ENCODE results near the gene ZCRB1.

Gene ZCRB1

GRCh38 chr12:42277396-42278127, 48.3 kb downstream of the ZCRB1 start:
- no peak for ATAC-seq
- TF ChIP-seq PATZ1 (CRISPR knock-in tag; IDR thresholded peaks at IDR 0.05; ENCODE audit: borderline replicate concordance) (no peak), ESRRG (CRISPR knock-in tag; IDR thresholded peaks at IDR 0.05) (no peak), CREB5 (CRISPR knock-in tag; IDR thresholded peaks at IDR 0.05; ENCODE audit: low read depth) (no peak), GLIS3 (CRISPR knock-in tag; IDR thresholded peaks at IDR 0.05) (no peak), TCF4 (CRISPR knock-in tag; IDR thresholded peaks at IDR 0.05; ENCODE audit: borderline replicate concordance) (no peak), ZC3H10 (CRISPR knock-in tag; IDR thresholded peaks at IDR 0.05) (no peak), TSHZ2 (CRISPR knock-in tag; IDR thresholded peaks at IDR 0.05) (no peak), PPARA (CRISPR knock-in tag; IDR thresholded peaks at IDR 0.05; ENCODE audit: borderline replicate concordance) (no peak), BACH2 (CRISPR knock-in tag; IDR thresholded peaks at IDR 0.05; ENCODE audit: borderline replicate concordance) (no peak), ISL1 (CRISPR knock-in tag; IDR thresholded peaks at IDR 0.05) (no peak), POU6F1 (CRISPR knock-in tag; IDR thresholded peaks at IDR 0.05; ENCODE audit: borderline replicate concordance, low read depth) (no peak), ARNTL (CRISPR knock-in tag; IDR thresholded peaks at IDR 0.05; ENCODE audit: borderline replicate concordance, low read depth) (no peak), OSR1 (CRISPR knock-in tag; IDR thresholded peaks at IDR 0.05) (no peak), ZFP3 (CRISPR knock-in tag; IDR thresholded peaks at IDR 0.05) (no peak)

- no peak for ATAC-seq
- TF ChIP-seq ZNF565 (CRISPR knock-in tag; conservative IDR thresholded peaks at IDR 0.05; ENCODE audit: low read depth) (no peak), BACH2 (CRISPR knock-in tag; IDR thresholded peaks at IDR 0.05; ENCODE audit: borderline replicate concordance) (no peak), ESRRG (CRISPR knock-in tag; IDR thresholded peaks at IDR 0.05) (no peak), PATZ1 (CRISPR knock-in tag; IDR thresholded peaks at IDR 0.05; ENCODE audit: borderline replicate concordance) (no peak)
These were observed 50.4 kb downstream of the ZCRB1 start for GRCh38 chr12:42275499-42275898.

- no peak for ATAC-seq
- TF ChIP-seq CSDC2 (CRISPR knock-in tag; IDR thresholded peaks at IDR 0.05): no peak
- no peak for TF ChIP-seq OSR1 (CRISPR knock-in tag; IDR thresholded peaks at IDR 0.05)
- TF ChIP-seq ZFP30 (CRISPR knock-in tag; IDR thresholded peaks at IDR 0.05): no peak
- no peak for TF ChIP-seq ZFP3 (CRISPR knock-in tag; IDR thresholded peaks at IDR 0.05)
- TF ChIP-seq POU6F1 (CRISPR knock-in tag; IDR thresholded peaks at IDR 0.05; ENCODE audit: borderline replicate concordance, low read depth): no peak
- no peak for TF ChIP-seq SNAI2 (CRISPR knock-in tag; IDR thresholded peaks at IDR 0.05)
- TF ChIP-seq ZNF8 (CRISPR knock-in tag; IDR thresholded peaks at IDR 0.05): no peak
- no peak for TF ChIP-seq ZNF70 (CRISPR knock-in tag; IDR thresholded peaks at IDR 0.05)
- TF ChIP-seq ZNF565 (CRISPR knock-in tag; conservative IDR thresholded peaks at IDR 0.05; ENCODE audit: low read depth): no peak
- no peak for TF ChIP-seq BACH2 (CRISPR knock-in tag; IDR thresholded peaks at IDR 0.05; ENCODE audit: borderline replicate concordance)
- TF ChIP-seq RARB (CRISPR knock-in tag; IDR thresholded peaks at IDR 0.05): no peak
- TF ChIP-seq ZC3H10 (CRISPR knock-in tag; IDR thresholded peaks at IDR 0.05): no peak
- no peak for TF ChIP-seq PATZ1 (CRISPR knock-in tag; IDR thresholded peaks at IDR 0.05; ENCODE audit: borderline replicate concordance)
- TF ChIP-seq ESRRG (CRISPR knock-in tag; IDR thresholded peaks at IDR 0.05): no peak
- TF ChIP-seq, protein P1, sequence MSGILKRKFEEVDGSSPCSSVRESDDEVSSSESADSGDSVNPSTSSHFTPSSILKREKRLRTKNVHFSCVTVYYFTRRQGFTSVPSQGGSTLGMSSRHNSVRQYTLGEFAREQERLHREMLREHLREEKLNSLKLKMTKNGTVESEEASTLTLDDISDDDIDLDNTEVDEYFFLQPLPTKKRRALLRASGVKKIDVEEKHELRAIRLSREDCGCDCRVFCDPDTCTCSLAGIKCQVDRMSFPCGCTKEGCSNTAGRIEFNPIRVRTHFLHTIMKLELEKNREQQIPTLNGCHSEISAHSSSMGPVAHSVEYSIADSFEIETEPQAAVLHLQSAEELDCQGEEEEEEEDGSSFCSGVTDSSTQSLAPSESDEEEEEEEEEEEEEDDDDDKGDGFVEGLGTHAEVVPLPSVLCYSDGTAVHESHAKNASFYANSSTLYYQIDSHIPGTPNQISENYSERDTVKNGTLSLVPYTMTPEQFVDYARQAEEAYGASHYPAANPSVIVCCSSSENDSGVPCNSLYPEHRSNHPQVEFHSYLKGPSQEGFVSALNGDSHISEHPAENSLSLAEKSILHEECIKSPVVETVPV (CRISPR knock-in tag; IDR thresholded peaks at IDR 0.05): no peak
These were observed 52.2 kb downstream of the ZCRB1 start for GRCh38 chr12:42273706-42274105.
